IMR-90 (cell line): Measurements from ENCODE around the gene DGKQ. TPM values are rescaled to one million over a fixed set of nuclear protein-coding genes. Genes with fewer than 3 reads are reported as not detected.

Experiments
- ATAC-seq: fragments of 200-7000 bp; cut with Tn5 transposase; 2 replicates; pipeline ENCODE4 v1.9.1; 2020; ENCODE audit warnings: low read depth, mild to moderate bottlenecking, moderate library complexity
- BruUV-seq: library from RNA; stranded (reverse); fragments of 400-500 nt; replicated peaks from 2 replicates; lab custom pipeline; 2021; lab: Mats Ljungman, UMichigan
- CTCF ChIA-PET: fragments of 300-600 bp; formaldehyde crosslinking; extraction: SDS; loops from one replicate; lab custom pipeline; 2021; ENCODE audit warnings: antibody characterized with exemption; lab: Yijun Ruan, JAX
- POLR2A ChIA-PET: fragments of 300-600 bp; sonication (Branson Sonifier 250); formaldehyde crosslinking; loops from one replicate; lab custom pipeline; 2022; ENCODE audit warnings: antibody characterized with exemption; ENCODE audit not compliant: unreplicated experiment; lab: Charles Lee
- DNase-seq: peaks from one replicate; pipeline ENCODE4 v3.0.0; 2013
- H2AFZ ChIP-seq: replicated peaks from 2 replicates; pipeline ENCODE3; 2013; ENCODE audit warnings: low read length, mild to moderate bottlenecking; ENCODE audit not compliant: poor library complexity
- H2AK5ac ChIP-seq: 2 replicates; pipeline ENCODE4 v1.6.1; 2013; ENCODE audit warnings: low read depth, low read length, inconsistent platforms
- H2AK9ac ChIP-seq: replicated peaks from 2 replicates; pipeline ENCODE3; 2013; ENCODE audit warnings: mild to moderate bottlenecking, low read depth, low read length, moderate library complexity; ENCODE audit not compliant: poor library complexity
- H2BK120ac ChIP-seq: 2 replicates; pipeline ENCODE4 v1.6.1; 2013; ENCODE audit warnings: low read depth, low read length, inconsistent platforms
- H2BK15ac ChIP-seq: 3 replicates; pipeline ENCODE4 v1.6.1; 2013; ENCODE audit warnings: low read depth, low read length, inconsistent platforms
- H2BK20ac ChIP-seq: 2 replicates; pipeline ENCODE4 v1.6.1; 2013; ENCODE audit warnings: low read depth, mild to moderate bottlenecking, inconsistent platforms, low read length, moderate library complexity
- H2BK5ac ChIP-seq: 2 replicates; pipeline ENCODE4 v1.6.1; 2013; ENCODE audit warnings: mild to moderate bottlenecking, low read depth, low read length, inconsistent platforms; ENCODE audit not compliant: poor library complexity, severe bottlenecking
- H3K14ac ChIP-seq: replicated peaks from 2 replicates; pipeline ENCODE4 v1.6.1; 2013; ENCODE audit warnings: low read depth, low read length, inconsistent platforms
- H3K18ac ChIP-seq: 2 replicates; pipeline ENCODE4 v1.6.1; 2013; ENCODE audit warnings: low read depth, low read length, control low read depth
- H3K23ac ChIP-seq: 2 replicates; pipeline ENCODE4 v1.6.1; 2013; ENCODE audit warnings: low read depth, low read length, inconsistent platforms
- H3K27ac ChIP-seq: 2 replicates; pipeline ENCODE4 v1.5.1; 2013; ENCODE audit warnings: mild to moderate bottlenecking, control low read depth, low read length; ENCODE audit not compliant: insufficient read depth
- H3K27me3 ChIP-seq: 2 replicates; pipeline ENCODE4 v1.6.1; 2013; ENCODE audit warnings: low read length; ENCODE audit not compliant: control insufficient read depth, insufficient read depth
- H3K36me3 ChIP-seq: 2 replicates; pipeline ENCODE4 v1.6.1; 2013; ENCODE audit warnings: low read length, mixed read lengths; ENCODE audit not compliant: control insufficient read depth, insufficient read depth
- H3K4ac ChIP-seq: 2 replicates; pipeline ENCODE4 v1.6.1; 2013; ENCODE audit warnings: low read depth, low read length, inconsistent platforms
- H3K4me1 ChIP-seq: 2 replicates; pipeline ENCODE4 v1.6.1; 2013; ENCODE audit warnings: low read length, mixed read lengths; ENCODE audit not compliant: control insufficient read depth, insufficient read depth
- H3K4me2 ChIP-seq: 2 replicates; pipeline ENCODE4 v1.6.1; 2013; ENCODE audit warnings: low read depth, mild to moderate bottlenecking, control low read depth, low read length, moderate library complexity
- H3K4me3 ChIP-seq: 2 replicates; pipeline ENCODE4 v1.5.1; 2013; ENCODE audit warnings: low read depth, mild to moderate bottlenecking, control low read depth, low read length, moderate library complexity; ENCODE audit not compliant: insufficient read depth
- H3K56ac ChIP-seq: 2 replicates; pipeline ENCODE4 v1.6.1; 2013; ENCODE audit warnings: low read length, inconsistent platforms; ENCODE audit not compliant: insufficient read depth; ENCODE audit errors: extremely low read depth
- H3K79me1 ChIP-seq, 2 experiments: 2 replicates each; pipeline ENCODE4 v1.6.1; 2013; ENCODE audit warnings: low read length in 2 of 2, inconsistent platforms in 1 of 2, low read depth in 1 of 2
- H3K9ac ChIP-seq: 2 replicates; pipeline ENCODE4 v1.6.1; 2013; ENCODE audit warnings: low read depth, low read length, control low read depth
- H3K9me1 ChIP-seq: 2 replicates; pipeline ENCODE4 v1.6.1; 2013; ENCODE audit warnings: low read length, inconsistent platforms; ENCODE audit not compliant: insufficient read depth
- H3K9me3 ChIP-seq: 2 replicates; pipeline ENCODE4 v1.6.1; 2013; ENCODE audit warnings: low read length; ENCODE audit not compliant: control insufficient read depth, insufficient read depth
- H4K20me1 ChIP-seq: 2 replicates; pipeline ENCODE4 v1.6.1; 2013; ENCODE audit warnings: low read length, inconsistent platforms; ENCODE audit not compliant: insufficient read depth
- H4K5ac ChIP-seq: 2 replicates; pipeline ENCODE4 v1.6.1; 2013; ENCODE audit warnings: mild to moderate bottlenecking, low read depth, low read length, control low read depth
- H4K8ac ChIP-seq, 2 experiments: 2 replicates each; pipeline ENCODE4 v1.6.1; 2013; ENCODE audit warnings: low read depth in 2 of 2, low read length in 2 of 2, control low read depth in 1 of 2, inconsistent platforms in 1 of 2
- H4K91ac ChIP-seq: 2 replicates; pipeline ENCODE4 v1.6.1; 2013; ENCODE audit warnings: low read depth, low read length, inconsistent platforms; ENCODE audit not compliant: insufficient read depth
- BHLHE40 ChIP-seq: fragments of 150-350 bp; IDR thresholded peaks from 2 replicates; pipeline ENCODE4 v1.6.1; 2016; ENCODE audit warnings: mild to moderate bottlenecking, low read depth, low read length
- CHD1 ChIP-seq: IDR thresholded peaks from 2 replicates; pipeline ENCODE4 v1.6.1; 2012; ENCODE audit warnings: low read depth, low read length, improper control_type of control experiment
- MAFK ChIP-seq: IDR thresholded peaks from 2 replicates; pipeline ENCODE4 v1.6.1; 2012; ENCODE audit warnings: low read depth, low read length, improper control_type of control experiment
- MAZ ChIP-seq: IDR thresholded peaks from 2 replicates; pipeline ENCODE4 v1.6.1; 2012; ENCODE audit warnings: low read depth, mild to moderate bottlenecking, low read length, improper control_type of control experiment, moderate library complexity, borderline replicate concordance
- MXI1 ChIP-seq: IDR thresholded peaks from 2 replicates; pipeline ENCODE4 v1.6.1; 2012; ENCODE audit warnings: low read depth, mild to moderate bottlenecking, low read length, moderate library complexity, borderline replicate concordance
- WGBS, 2 experiments: methylation state at CpG; one replicate each; pipeline versions ENCODE4 v1.1.5 to v1.1.7; 2013; ENCODE audit warnings: missing lambda C conversion rate in 2 of 2; ENCODE audit not compliant: insufficient read length in 1 of 2; ENCODE audit errors: extremely low coverage in 2 of 2; 5-methylcytosine and 5-hydroxymethylcytosine counted together
- dilution Hi-C: fragments of 300-500 bp; cut with HindIII; formaldehyde crosslinking; loops from one replicate; pipeline ENCODE4 v1.14.3; 2018; ENCODE audit warnings: low sequenced_read_pairs; ENCODE audit not compliant: unreplicated experiment
- in situ Hi-C: fragments of 300-500 bp; cut with MboI; formaldehyde crosslinking; loops from 3 replicates; pipeline ENCODE4 v1.14.3; 2019; ENCODE audit warnings: low sequenced_read_pairs, inconsistent platforms, mixed read lengths
- intact Hi-C: fragments of 100-400 bp; cut with micrococcal nuclease; formaldehyde crosslinking; loops from 2 replicates; pipeline ENCODE4 v1.10.0; 2022
- polyA plus RNA-seq, 3 experiments: library from polyadenylated mRNA; depleted of rRNA; stranded (reverse); fragments of >200 nt; gene quantifications; 2 replicates each; pipeline ENCODE4 v1.2.3, GENCODE V29; 2012; ENCODE audit warnings: low replicate concordance in 1 of 3
- total RNA-seq: library from RNA; depleted of rRNA; stranded (reverse); fragments of >200 nt; gene quantifications from 2 replicates; pipeline ENCODE4 v1.2.3, GENCODE V29; 2012
- TF ChIP-seq, protein P1 (sequence below): conservative IDR thresholded peaks from 2 replicates; pipeline ENCODE4 v1.5.1; 2012; ENCODE audit warnings: mild to moderate bottlenecking, low read depth, low read length, improper control_type of control experiment
- TF ChIP-seq, protein P2 (sequence below): fragments of 150-350 bp; IDR thresholded peaks from 2 replicates; pipeline ENCODE4 v1.6.1; 2016; ENCODE audit warnings: low read depth, mild to moderate bottlenecking, low read length, moderate library complexity, borderline replicate concordance

DGKQ gene
- total and polyA plus RNA-seq, 2 of the 4 experiments (the other 2 are of a cell fraction): 4.3 to 15.6 TPM

DNA sequence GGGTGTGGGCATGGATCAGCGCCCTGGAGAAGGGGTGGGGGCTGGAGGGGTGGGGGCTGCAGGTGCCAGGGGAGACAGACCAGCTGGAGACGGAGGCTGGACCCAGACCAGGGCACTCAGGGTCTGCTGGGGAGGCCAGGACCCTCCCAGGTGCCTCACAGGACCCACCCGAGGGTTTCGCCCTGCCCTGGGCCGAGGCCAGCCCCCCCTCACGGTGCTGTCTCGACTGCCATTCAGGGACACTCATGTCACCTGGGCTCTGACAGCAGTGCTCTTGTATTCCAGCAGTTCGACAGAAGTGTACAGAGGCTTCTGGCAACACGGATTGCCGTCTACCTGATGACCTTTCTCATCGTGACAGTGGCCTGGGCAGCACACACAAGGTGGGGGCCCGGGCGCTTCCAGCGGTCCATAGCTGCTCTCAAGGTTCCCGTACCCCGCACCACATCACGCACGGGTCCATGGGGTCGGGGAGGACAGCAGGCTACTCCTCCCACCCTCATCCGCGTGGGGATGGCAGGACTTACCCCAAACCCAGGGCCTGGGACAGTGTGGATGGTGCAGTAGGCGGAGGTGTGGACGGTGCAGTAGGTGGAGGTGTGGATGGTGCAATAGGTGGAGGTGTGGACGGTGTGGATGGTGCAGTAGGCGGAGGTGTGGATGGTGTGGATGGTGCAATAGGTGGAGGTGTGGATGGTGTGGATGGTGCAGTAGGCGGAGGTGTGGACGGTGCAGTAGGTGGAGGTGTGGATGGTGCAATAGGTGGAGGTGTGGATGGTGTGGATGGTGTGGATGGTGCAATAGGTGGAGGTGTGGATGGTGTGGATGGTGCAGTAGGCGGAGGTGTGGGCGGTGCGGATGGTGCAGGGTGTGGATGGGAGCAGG lies 23.0 kb downstream of the DGKQ start (continued):
- TF ChIP-seq, protein P1, sequence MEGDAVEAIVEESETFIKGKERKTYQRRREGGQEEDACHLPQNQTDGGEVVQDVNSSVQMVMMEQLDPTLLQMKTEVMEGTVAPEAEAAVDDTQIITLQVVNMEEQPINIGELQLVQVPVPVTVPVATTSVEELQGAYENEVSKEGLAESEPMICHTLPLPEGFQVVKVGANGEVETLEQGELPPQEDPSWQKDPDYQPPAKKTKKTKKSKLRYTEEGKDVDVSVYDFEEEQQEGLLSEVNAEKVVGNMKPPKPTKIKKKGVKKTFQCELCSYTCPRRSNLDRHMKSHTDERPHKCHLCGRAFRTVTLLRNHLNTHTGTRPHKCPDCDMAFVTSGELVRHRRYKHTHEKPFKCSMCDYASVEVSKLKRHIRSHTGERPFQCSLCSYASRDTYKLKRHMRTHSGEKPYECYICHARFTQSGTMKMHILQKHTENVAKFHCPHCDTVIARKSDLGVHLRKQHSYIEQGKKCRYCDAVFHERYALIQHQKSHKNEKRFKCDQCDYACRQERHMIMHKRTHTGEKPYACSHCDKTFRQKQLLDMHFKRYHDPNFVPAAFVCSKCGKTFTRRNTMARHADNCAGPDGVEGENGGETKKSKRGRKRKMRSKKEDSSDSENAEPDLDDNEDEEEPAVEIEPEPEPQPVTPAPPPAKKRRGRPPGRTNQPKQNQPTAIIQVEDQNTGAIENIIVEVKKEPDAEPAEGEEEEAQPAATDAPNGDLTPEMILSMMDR: no peak

DNA sequence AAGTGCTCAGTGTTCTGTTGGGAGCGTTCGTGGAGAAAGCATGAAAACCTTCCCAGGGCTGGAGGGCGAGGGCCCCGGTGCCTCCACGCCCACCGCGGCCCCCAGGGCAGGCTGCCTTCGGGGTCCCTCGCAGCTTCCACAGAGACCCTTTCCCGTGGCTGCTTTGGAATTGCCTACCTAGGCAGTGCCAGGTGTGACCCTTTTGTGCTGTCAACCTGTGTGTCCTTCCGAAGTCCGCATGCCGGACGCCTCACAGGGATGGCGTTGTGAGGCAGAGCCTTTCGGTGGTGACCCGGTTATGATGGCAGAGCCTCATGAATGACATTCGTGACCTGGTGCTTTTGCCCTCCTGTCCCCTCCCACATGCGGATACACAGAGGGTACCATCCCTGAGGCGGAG lies 23.7 kb downstream of the DGKQ start:
- ATAC-seq: no peak

More for the DNA sequence above, 23.7 kb downstream of the DGKQ start:
- Histone ChIP-seq H2AK5ac (no peak overlapping the region), H2BK15ac (no peak overlapping the region), H3K56ac (no peak overlapping the region), H3K4ac (no peak overlapping the region), H2AK9ac (no peak overlapping the region), H3K18ac (no peak overlapping the region), H3K4me2 (no peak overlapping the region), H4K8ac (no peak overlapping the region), H3K4me3 (no peak overlapping the region), H3K23ac (no peak overlapping the region), H3K36me3 (peaks cover 7% of the 10 kb centered on the region), H3K4me1 (peaks cover 6% of the 10 kb centered on the region; the same call in 1 of the 2 replicates), H2BK120ac (no peak overlapping the region), H2BK5ac (no peak overlapping the region), H2BK20ac (no peak overlapping the region), H4K5ac (no peak overlapping the region), H4K91ac (no peak overlapping the region), H3K27ac (no peak overlapping the region), H3K9me1 (0 out of 2 replicates have a peak, but pooled peaks cover 5% of the 10 kb centered on the region), H4K20me1 (peaks cover 20% of the 10 kb centered on the region), H2AFZ (no peak overlapping the region), H3K9me3 (no peaks in the 10 kb centered on the region), H3K9ac (no peak overlapping the region), H3K14ac (no peak overlapping the region), H3K79me1 (0 out of 4 replicates have a peak, but pooled peaks cover 0 to 8% of the 10 kb centered on the region in 2 experiments), H3K27me3 (no peaks in the 10 kb centered on the region)
- ChIA-PET POLR2A (no interaction called here), CTCF (no interaction called here)
- no peak for DNase-seq
- 83% methylated on average over 15 of the region's 20 CpGs; no CpG with 5 or more reads in 1 of the 2 experiments for WGBS, 2 experiments
- intact Hi-C loops (no loop called here), dilution Hi-C loops (no loop called here), in situ Hi-C loops (no loop called here)
- no TSS peak for BruUV-seq
- TF ChIP-seq BHLHE40 (no peak), MXI1 (no peak), MAZ (no peak), MAFK (no peak), CHD1 (no peak)
- TF ChIP-seq, protein P1: no peak
- TF ChIP-seq, protein P2, sequence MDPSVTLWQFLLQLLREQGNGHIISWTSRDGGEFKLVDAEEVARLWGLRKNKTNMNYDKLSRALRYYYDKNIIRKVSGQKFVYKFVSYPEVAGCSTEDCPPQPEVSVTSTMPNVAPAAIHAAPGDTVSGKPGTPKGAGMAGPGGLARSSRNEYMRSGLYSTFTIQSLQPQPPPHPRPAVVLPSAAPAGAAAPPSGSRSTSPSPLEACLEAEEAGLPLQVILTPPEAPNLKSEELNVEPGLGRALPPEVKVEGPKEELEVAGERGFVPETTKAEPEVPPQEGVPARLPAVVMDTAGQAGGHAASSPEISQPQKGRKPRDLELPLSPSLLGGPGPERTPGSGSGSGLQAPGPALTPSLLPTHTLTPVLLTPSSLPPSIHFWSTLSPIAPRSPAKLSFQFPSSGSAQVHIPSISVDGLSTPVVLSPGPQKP: no peak
